CD4-positive, CD25-positive, alpha-beta regulatory T cell (primary cell): ENCODE measurements around the gene BATF2. TPM values are rescaled to one million over a fixed set of nuclear protein-coding genes. Genes with fewer than 3 reads are reported as not detected.
A peak's percentile ranks its signal among the peaks of the same experiment; 100 is the strongest.

Source experiments
- ATAC-seq, 2 donors: fragments of 150-1000 bp; cut with Tn5 transposase; one replicate each; pipeline ENCODE4 v1.10.0; 2021; ENCODE audit warnings: low read depth in 2 of 2, moderate number of reproducible peaks in 2 of 2, moderate library complexity in 1 of 2
- DNase-seq, 3 donors: peaks; one replicate each; pipeline versions ENCODE4 v3.0.0 to v3.0.0-alpha.2; 2012 to 2022; ENCODE audit warnings: mixed read lengths in 1 of 3
- H3K27ac ChIP-seq: one replicate; pipeline ENCODE4 v1.7.0; 2013; ENCODE audit warnings: mild to moderate bottlenecking, low read length; ENCODE audit not compliant: insufficient read depth, poor library complexity, severe bottlenecking
- H3K27me3 ChIP-seq: one replicate; pipeline ENCODE4 v1.7.0; 2013; ENCODE audit warnings: low read length; ENCODE audit not compliant: control insufficient read depth, insufficient read depth
- H3K36me3 ChIP-seq: one replicate; pipeline ENCODE4 v1.7.0; 2013; ENCODE audit warnings: mild to moderate bottlenecking, low read length, moderate library complexity; ENCODE audit not compliant: control insufficient read depth, insufficient read depth
- H3K4me1 ChIP-seq: 2 replicates; pipeline ENCODE4 v1.7.0; 2013; ENCODE audit warnings: mild to moderate bottlenecking, low read length; ENCODE audit not compliant: insufficient read depth, control insufficient read depth, poor library complexity, severe bottlenecking
- H3K4me3 ChIP-seq: one replicate; pipeline ENCODE4 v1.7.0; 2013; ENCODE audit warnings: low read depth, mild to moderate bottlenecking, low read length, moderate library complexity
- H3K9me3 ChIP-seq, 2 experiments: 1 replicate in 1 of 2; 2 replicates in 1 of 2; pipeline ENCODE4 v1.7.0; 2013; ENCODE audit warnings: low read length in 2 of 2, mild to moderate bottlenecking in 1 of 2, moderate library complexity in 1 of 2; ENCODE audit not compliant: control insufficient read depth in 2 of 2
- H3K27ac Mint-ChIP-seq, 3 donors: one replicate each; pipeline ENCODE4 v1.8.0; 2020 to 2022; ENCODE audit warnings: mild to moderate bottlenecking in 3 of 3, mixed read lengths in 3 of 3, moderate library complexity in 2 of 3
- H3K27me3 Mint-ChIP-seq: one replicate; pipeline ENCODE4 v1.8.0; 2022; ENCODE audit warnings: mild to moderate bottlenecking, mixed read lengths
- H3K36me3 Mint-ChIP-seq: one replicate; pipeline ENCODE4 v1.8.0; 2020; ENCODE audit warnings: mixed read lengths
- H3K4me1 Mint-ChIP-seq, 4 donors: one replicate each; pipeline ENCODE4 v1.8.0; 2020 to 2022; ENCODE audit warnings: mixed read lengths in 4 of 4, mild to moderate bottlenecking in 1 of 4
- H3K4me3 Mint-ChIP-seq, 4 donors: one replicate each; pipeline ENCODE4 v1.8.0; 2020 to 2022; ENCODE audit warnings: mild to moderate bottlenecking in 4 of 4, mixed read lengths in 4 of 4, moderate library complexity in 3 of 4
- H3K9me3 Mint-ChIP-seq, 7 donors: one replicate each; pipeline ENCODE4 v1.8.0; 2020 to 2022; ENCODE audit warnings: mixed read lengths in 7 of 7, mild to moderate bottlenecking in 3 of 7, moderate library complexity in 2 of 7
- polyA plus RNA-seq, 4 donors: library from polyadenylated mRNA; unstranded; fragments of 300-500 nt; fragmentation: Illumina TruSeq; gene quantifications; one replicate each; pipeline ENCODE4 v1.2.3, GENCODE V29; 2021
- total RNA-seq: library from RNA; stranded (reverse); gene quantifications from one replicate; pipeline ENCODE4 v1.2.3, GENCODE V29; 2022

Gene BATF2, protein sequence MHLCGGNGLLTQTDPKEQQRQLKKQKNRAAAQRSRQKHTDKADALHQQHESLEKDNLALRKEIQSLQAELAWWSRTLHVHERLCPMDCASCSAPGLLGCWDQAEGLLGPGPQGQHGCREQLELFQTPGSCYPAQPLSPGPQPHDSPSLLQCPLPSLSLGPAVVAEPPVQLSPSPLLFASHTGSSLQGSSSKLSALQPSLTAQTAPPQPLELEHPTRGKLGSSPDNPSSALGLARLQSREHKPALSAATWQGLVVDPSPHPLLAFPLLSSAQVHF
- total RNA-seq (not detected), polyA plus RNA-seq (not detected)

DNA sequence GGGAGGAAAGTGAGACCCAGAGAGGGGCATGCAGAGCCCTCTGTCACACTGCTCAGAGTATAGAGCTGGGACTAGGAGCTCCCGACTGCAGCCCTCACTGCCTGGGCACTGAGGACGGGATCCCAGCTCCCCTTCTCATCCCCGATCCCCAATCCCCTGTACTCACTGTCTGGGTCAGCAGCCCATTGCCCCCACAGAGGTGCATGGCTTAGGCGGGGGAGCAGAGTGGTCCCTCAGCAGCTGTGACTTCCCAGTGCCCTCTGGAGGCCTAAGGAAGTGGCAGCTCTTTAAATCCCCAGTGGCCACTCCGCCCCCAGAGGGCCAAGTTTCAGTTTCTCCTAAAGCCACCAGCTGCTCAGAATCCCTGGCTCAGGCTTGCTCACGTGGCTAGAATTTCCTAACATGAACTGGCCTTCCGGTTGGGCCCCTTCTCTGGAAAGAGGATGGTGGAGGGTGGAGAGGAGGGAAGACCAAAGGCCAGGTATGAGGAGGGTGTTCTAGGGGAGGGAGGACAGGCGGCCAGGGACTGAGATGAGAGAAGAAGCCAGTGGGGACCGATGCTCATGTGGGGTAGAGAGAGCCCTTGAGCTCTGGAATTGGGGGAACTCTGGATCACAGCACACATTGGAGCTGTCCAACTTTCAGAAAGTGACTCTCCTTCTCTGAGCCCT, at the start of gene BATF2:
Gene BATF2, minus strand, starts transcription at position 262 of the 671 bp plus-strand sequence. Its CDS starts 57 bp downstream, at position 205.
- no peaks in the 10 kb centered on the region for H3K9me3 ChIP-seq
- ATAC-seq = peak in 1 of 2 donors; percentile 47
- Mint-ChIP-seq H3K27ac (peak within 1 kb of the TSS in 1 of 3 donors; percentile 32), H3K9me3 (no peaks in the 10 kb centered on the region), H3K27me3 (peaks cover 10% of the 10 kb centered on the region), H3K4me3 (no peak within 1 kb of the TSS), H3K36me3 (no peaks in the 10 kb centered on the region), H3K4me1 (peaks cover 0 to 17% (median 7%) of the 10 kb centered on the region in 4 donors)
- no peak within 1 kb of the TSS for H3K27ac ChIP-seq
- DNase-seq = peak in 1 of 3 donors; percentile 21
- H3K27me3 ChIP-seq = no peaks in the 10 kb centered on the region
- no peak within 1 kb of the TSS for H3K4me3 ChIP-seq
- H3K36me3 ChIP-seq = no peaks in the 10 kb centered on the region
- no peaks in the 10 kb centered on the region for H3K4me1 ChIP-seq

DNA sequence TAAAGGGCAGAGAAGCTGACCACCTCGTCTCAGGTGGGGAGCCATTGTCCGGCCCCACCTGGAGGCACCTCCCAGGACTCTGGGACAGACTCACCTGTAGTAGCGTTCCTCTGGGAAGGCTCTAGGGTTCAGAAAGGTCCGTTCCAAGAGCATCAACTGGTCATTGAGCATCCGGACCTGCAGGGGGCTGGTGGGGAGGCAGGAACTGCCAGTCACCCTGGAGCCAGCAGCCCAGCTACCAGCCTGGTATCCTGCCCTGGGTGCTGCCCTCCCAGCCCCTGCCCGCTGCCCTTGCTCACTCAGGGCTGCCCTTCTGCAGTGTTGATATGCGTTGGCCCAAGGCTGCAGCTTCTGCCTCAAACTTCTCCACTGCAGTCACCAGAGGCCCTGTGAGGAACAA, 49.0 kb upstream of the BATF2 start:
- Mint-ChIP-seq H3K4me3 (peak overlapping the region in 1 of 4 donors; percentile 54), H3K36me3 (peaks cover 5% of the 10 kb centered on the region), H3K4me1 (peaks cover 0 to 38% (median 18%) of the 10 kb centered on the region in 4 donors), H3K9me3 (no peaks in the 10 kb centered on the region), H3K27me3 (no peaks in the 10 kb centered on the region), H3K27ac (no peak overlapping the region)
- Histone ChIP-seq H3K27ac (no peak overlapping the region), H3K9me3 (no peaks in the 10 kb centered on the region), H3K4me1 (peaks cover 35% of the 10 kb centered on the region), H3K36me3 (peaks cover 9% of the 10 kb centered on the region), H3K4me3 (no peak overlapping the region), H3K27me3 (no peaks in the 10 kb centered on the region)
- ATAC-seq (no peak), DNase-seq (no peak)

DNA sequence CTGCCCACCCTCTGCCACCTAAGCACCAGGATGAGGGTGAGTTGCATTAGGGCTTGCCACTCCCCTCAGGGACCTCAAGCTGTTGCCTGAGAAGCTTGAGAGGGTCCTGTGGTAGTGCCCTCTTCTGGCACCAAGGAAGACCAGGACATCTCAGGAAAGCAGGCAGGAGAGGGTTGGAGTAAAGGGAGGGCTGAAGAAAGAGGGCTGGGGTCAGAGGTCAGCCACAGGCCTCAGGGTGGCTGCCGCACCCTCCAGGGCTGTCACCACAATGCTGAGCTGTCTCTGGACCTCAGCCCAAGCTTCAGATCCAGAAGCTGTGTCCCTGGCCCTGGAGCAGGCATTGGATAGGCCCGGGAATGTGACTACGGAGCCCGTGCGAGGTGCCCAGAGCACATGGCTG, 48.3 kb upstream of the BATF2 start:
- no peak overlapping the region for H3K27ac Mint-ChIP-seq
- peaks cover 0 to 42% (median 21%) of the 10 kb centered on the region in 4 donors for H3K4me1 Mint-ChIP-seq
- Histone ChIP-seq H3K27ac (no peak overlapping the region), H3K9me3 (no peaks in the 10 kb centered on the region), H3K4me3 (no peak overlapping the region), H3K27me3 (no peaks in the 10 kb centered on the region), H3K36me3 (peaks cover 9% of the 10 kb centered on the region), H3K4me1 (peaks cover 42% of the 10 kb centered on the region)
- ATAC-seq = no peak
- no peaks in the 10 kb centered on the region for H3K9me3 Mint-ChIP-seq
- DNase-seq = no peak
- H3K27me3 Mint-ChIP-seq = no peaks in the 10 kb centered on the region
- no peak overlapping the region for H3K4me3 Mint-ChIP-seq
- H3K36me3 Mint-ChIP-seq = peaks cover 5% of the 10 kb centered on the region

DNA sequence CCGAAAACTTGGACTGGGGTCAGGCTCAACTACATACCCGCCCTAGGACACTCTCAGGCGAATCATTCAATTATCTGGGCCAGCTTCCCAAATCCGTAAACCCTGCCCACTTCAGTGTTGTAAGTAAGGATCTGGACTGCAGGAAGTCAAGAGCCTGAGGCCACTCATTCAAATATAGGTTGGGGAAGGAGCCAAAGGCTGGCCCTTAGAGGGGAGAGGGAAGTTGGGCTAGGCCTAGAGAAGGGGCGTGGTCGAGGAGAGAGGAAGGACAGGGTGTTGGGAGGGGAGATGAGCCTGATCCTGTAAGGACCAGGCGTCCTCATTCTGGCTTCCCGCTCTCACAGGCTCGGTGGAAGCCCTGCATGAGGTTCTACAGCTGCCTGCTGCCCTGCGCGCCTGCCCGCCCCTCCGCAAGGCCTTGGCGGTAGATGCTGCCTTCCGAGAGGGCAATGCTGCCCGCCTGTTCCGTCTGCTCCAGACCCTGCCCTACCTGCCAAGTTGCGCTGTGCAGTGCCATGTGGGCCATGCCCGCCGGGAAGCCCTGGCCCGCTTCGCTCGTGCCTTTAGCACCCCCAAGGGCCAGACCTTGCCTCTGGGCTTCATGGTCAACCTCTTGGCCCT, 47.2 kb upstream of the BATF2 start:
- Histone ChIP-seq H3K36me3 (peaks cover 9% of the 10 kb centered on the region), H3K9me3 (no peaks in the 10 kb centered on the region), H3K4me1 (peaks cover 42% of the 10 kb centered on the region), H3K4me3 (no peak overlapping the region), H3K27ac (no peak overlapping the region), H3K27me3 (no peaks in the 10 kb centered on the region)
- DNase-seq (no peak), ATAC-seq (no peak)
- Mint-ChIP-seq H3K27ac (no peak overlapping the region), H3K27me3 (no peaks in the 10 kb centered on the region), H3K9me3 (no peaks in the 10 kb centered on the region), H3K4me3 (peak overlapping the region in 3 of 4 donors; percentile 13 to 88 (median 30)), H3K36me3 (peaks cover 5% of the 10 kb centered on the region), H3K4me1 (peaks cover 0 to 45% (median 21%) of the 10 kb centered on the region in 4 donors)

DNA sequence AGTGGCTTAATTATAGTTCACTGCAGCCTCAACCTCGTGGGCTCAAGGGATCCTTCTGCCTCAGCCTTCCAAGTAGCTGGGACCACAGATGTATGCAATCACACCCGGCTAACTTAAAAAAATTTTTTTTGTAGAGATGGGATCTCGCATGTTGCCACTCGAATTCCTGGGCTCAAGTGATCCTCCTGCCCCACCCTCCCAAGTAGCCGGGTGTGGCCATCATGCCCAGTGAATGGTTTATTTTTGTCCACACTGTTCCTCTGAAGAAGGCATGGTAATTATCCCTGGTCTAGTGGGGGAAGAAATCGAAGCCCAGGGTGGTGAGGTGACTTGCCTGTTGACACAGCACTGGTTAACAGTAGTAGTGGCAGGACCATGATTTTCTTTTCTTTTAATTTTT, 46.1 kb upstream of the BATF2 start:
- H3K4me1 Mint-ChIP-seq = peaks cover 0 to 45% (median 20%) of the 10 kb centered on the region in 4 donors
- peak overlapping the region in 1 of 3 donors; percentile 42 for H3K27ac Mint-ChIP-seq
- ATAC-seq (no peak), DNase-seq (no peak)
- no peaks in the 10 kb centered on the region for H3K9me3 ChIP-seq
- peaks cover 39% of the 10 kb centered on the region for H3K4me1 ChIP-seq
- no peaks in the 10 kb centered on the region for H3K27me3 Mint-ChIP-seq
- peaks cover 10% of the 10 kb centered on the region for H3K36me3 ChIP-seq
- H3K4me3 ChIP-seq = no peak overlapping the region
- no peaks in the 10 kb centered on the region for H3K9me3 Mint-ChIP-seq
- peak overlapping the region; percentile 44 to 89 (median 88) for H3K4me3 Mint-ChIP-seq
- H3K27ac ChIP-seq = no peak overlapping the region
- H3K36me3 Mint-ChIP-seq = peaks cover 5% of the 10 kb centered on the region
- no peaks in the 10 kb centered on the region for H3K27me3 ChIP-seq

DNA sequence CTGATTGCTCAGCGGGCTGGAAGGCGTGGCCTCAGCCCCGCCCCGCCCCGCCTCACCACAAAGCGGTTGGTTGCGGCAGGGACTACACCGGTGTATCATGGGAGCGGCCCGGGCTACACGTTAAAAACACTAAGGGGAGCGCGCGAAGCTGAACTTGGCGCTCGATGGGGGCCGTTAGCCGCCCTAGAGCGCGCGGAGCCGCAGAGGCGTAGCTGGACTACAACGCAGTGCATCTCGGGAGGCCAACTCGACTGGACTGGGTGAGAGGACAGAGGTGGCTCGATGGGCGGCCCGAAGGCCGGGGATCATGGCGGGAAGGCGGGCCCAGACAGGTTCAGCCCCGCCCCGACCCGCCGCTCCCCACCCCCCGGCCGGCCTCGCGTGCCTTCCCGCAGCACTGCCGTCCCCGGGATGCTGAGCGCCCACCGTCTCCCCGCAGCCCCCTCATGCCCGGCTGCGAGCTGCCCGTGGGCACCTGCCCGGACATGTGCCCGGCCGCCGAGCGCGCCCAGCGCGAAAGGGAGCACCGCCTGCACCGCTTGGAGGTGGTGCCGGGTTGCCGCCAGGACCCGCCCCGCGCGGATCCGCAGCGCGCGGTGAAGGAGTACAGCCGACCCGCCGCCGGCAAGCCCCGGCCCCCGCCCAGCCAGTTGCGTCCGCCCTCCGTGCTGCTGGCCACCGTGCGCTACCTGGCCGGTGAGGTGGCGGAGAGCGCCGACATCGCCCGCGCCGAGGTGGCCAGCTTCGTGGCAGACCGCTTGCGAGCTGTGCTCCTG, 44.3 kb upstream of the BATF2 start, which contains the start of gene SAC3D1:
Gene SAC3D1, plus strand, starts transcription at position 364 of the 776 bp plus-strand sequence. Its CDS starts 83 bp downstream, at position 447.
- no peaks in the 10 kb centered on the region for H3K9me3 ChIP-seq
- Mint-ChIP-seq H3K36me3 (peaks cover 5% of the 10 kb centered on the region), H3K4me1 (peaks cover 0 to 31% (median 10%) of the 10 kb centered on the region in 4 donors), H3K4me3 (peak within 1 kb of the TSS; percentile 94 to 97 (median 96)), H3K9me3 (no peaks in the 10 kb centered on the region), H3K27me3 (no peaks in the 10 kb centered on the region), H3K27ac (peak within 1 kb of the TSS; percentile 50 to 86 (median 85))
- peaks cover 26% of the 10 kb centered on the region for H3K4me1 ChIP-seq
- peak within 1 kb of the TSS; percentile 80 for H3K27ac ChIP-seq
- no peaks in the 10 kb centered on the region for H3K27me3 ChIP-seq
- peak; percentile 81 to 97 (median 88) for DNase-seq
- peak within 1 kb of the TSS; percentile 66 for H3K4me3 ChIP-seq
- H3K36me3 ChIP-seq = peaks cover 19% of the 10 kb centered on the region
- ATAC-seq = peak; percentile 91 to 93

DNA sequence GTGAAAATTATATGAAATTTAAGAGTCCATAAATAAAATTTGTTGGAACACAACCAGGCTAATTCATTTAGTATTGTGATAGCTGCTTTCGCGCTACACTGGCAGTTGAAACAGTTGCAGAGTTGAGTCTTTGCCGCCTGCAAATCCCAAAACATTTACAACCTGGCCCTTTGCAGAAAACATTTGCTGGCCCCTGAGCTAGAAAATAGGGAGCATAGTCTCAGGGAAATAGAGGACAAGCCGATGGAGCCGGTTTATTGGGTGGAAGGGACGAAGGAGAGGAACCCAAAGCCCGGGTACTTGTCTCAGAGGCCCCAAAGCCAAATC, 43.7 kb upstream of the BATF2 start:
- H3K4me1 Mint-ChIP-seq = peaks cover 0 to 30% (median 10%) of the 10 kb centered on the region in 4 donors
- H3K27ac ChIP-seq = peak overlapping the region; percentile 80
- no peaks in the 10 kb centered on the region for H3K27me3 ChIP-seq
- H3K4me1 ChIP-seq = peaks cover 22% of the 10 kb centered on the region
- H3K36me3 ChIP-seq = peaks cover 24% of the 10 kb centered on the region
- peak overlapping the region; percentile 50 to 86 (median 85) for H3K27ac Mint-ChIP-seq
- H3K9me3 Mint-ChIP-seq = no peaks in the 10 kb centered on the region
- peaks cover 5% of the 10 kb centered on the region for H3K36me3 Mint-ChIP-seq
- no peak for ATAC-seq
- H3K4me3 Mint-ChIP-seq = peak overlapping the region; percentile 94 to 97 (median 96)
- no peaks in the 10 kb centered on the region for H3K9me3 ChIP-seq
- no peaks in the 10 kb centered on the region for H3K27me3 Mint-ChIP-seq
- peak overlapping the region; percentile 66 for H3K4me3 ChIP-seq
- DNase-seq = no peak
